IMR-90 (cell line): ENCODE measurements around the gene GUCY2C. TPM values are rescaled to one million over a fixed set of nuclear protein-coding genes. Genes with fewer than 3 reads are reported as not detected.

ENCODE experiments used
- ATAC-seq: fragments of 200-7000 bp; cut with Tn5 transposase; 2 replicates; pipeline ENCODE4 v1.9.1; 2020; ENCODE audit warnings: low read depth, mild to moderate bottlenecking, moderate library complexity
- BruUV-seq: library from RNA; stranded (reverse); fragments of 400-500 nt; replicated peaks from 2 replicates; lab custom pipeline; 2021; lab: Mats Ljungman, UMichigan
- CTCF ChIA-PET: fragments of 300-600 bp; formaldehyde crosslinking; extraction: SDS; loops from one replicate; lab custom pipeline; 2021; ENCODE audit warnings: antibody characterized with exemption; lab: Yijun Ruan, JAX
- POLR2A ChIA-PET: fragments of 300-600 bp; sonication (Branson Sonifier 250); formaldehyde crosslinking; loops from one replicate; lab custom pipeline; 2022; ENCODE audit warnings: antibody characterized with exemption; ENCODE audit not compliant: unreplicated experiment; lab: Charles Lee
- DNase-seq: peaks from one replicate; pipeline ENCODE4 v3.0.0; 2013
- H2AFZ ChIP-seq: replicated peaks from 2 replicates; pipeline ENCODE3; 2013; ENCODE audit warnings: low read length, mild to moderate bottlenecking; ENCODE audit not compliant: poor library complexity
- H2AK5ac ChIP-seq: 2 replicates; pipeline ENCODE4 v1.6.1; 2013; ENCODE audit warnings: low read depth, low read length, inconsistent platforms
- H2AK9ac ChIP-seq: replicated peaks from 2 replicates; pipeline ENCODE3; 2013; ENCODE audit warnings: mild to moderate bottlenecking, low read depth, low read length, moderate library complexity; ENCODE audit not compliant: poor library complexity
- H2BK120ac ChIP-seq: 2 replicates; pipeline ENCODE4 v1.6.1; 2013; ENCODE audit warnings: low read depth, low read length, inconsistent platforms
- H2BK15ac ChIP-seq: 3 replicates; pipeline ENCODE4 v1.6.1; 2013; ENCODE audit warnings: low read depth, low read length, inconsistent platforms
- H2BK20ac ChIP-seq: 2 replicates; pipeline ENCODE4 v1.6.1; 2013; ENCODE audit warnings: low read depth, mild to moderate bottlenecking, inconsistent platforms, low read length, moderate library complexity
- H2BK5ac ChIP-seq: 2 replicates; pipeline ENCODE4 v1.6.1; 2013; ENCODE audit warnings: mild to moderate bottlenecking, low read depth, low read length, inconsistent platforms; ENCODE audit not compliant: poor library complexity, severe bottlenecking
- H3K14ac ChIP-seq: replicated peaks from 2 replicates; pipeline ENCODE4 v1.6.1; 2013; ENCODE audit warnings: low read depth, low read length, inconsistent platforms
- H3K18ac ChIP-seq: 2 replicates; pipeline ENCODE4 v1.6.1; 2013; ENCODE audit warnings: low read depth, low read length, control low read depth
- H3K23ac ChIP-seq: 2 replicates; pipeline ENCODE4 v1.6.1; 2013; ENCODE audit warnings: low read depth, low read length, inconsistent platforms
- H3K27ac ChIP-seq: 2 replicates; pipeline ENCODE4 v1.5.1; 2013; ENCODE audit warnings: mild to moderate bottlenecking, control low read depth, low read length; ENCODE audit not compliant: insufficient read depth
- H3K27me3 ChIP-seq: 2 replicates; pipeline ENCODE4 v1.6.1; 2013; ENCODE audit warnings: low read length; ENCODE audit not compliant: control insufficient read depth, insufficient read depth
- H3K36me3 ChIP-seq: 2 replicates; pipeline ENCODE4 v1.6.1; 2013; ENCODE audit warnings: low read length, mixed read lengths; ENCODE audit not compliant: control insufficient read depth, insufficient read depth
- H3K4ac ChIP-seq: 2 replicates; pipeline ENCODE4 v1.6.1; 2013; ENCODE audit warnings: low read depth, low read length, inconsistent platforms
- H3K4me1 ChIP-seq: 2 replicates; pipeline ENCODE4 v1.6.1; 2013; ENCODE audit warnings: low read length, mixed read lengths; ENCODE audit not compliant: control insufficient read depth, insufficient read depth
- H3K4me2 ChIP-seq: 2 replicates; pipeline ENCODE4 v1.6.1; 2013; ENCODE audit warnings: low read depth, mild to moderate bottlenecking, control low read depth, low read length, moderate library complexity
- H3K4me3 ChIP-seq: 2 replicates; pipeline ENCODE4 v1.5.1; 2013; ENCODE audit warnings: low read depth, mild to moderate bottlenecking, control low read depth, low read length, moderate library complexity; ENCODE audit not compliant: insufficient read depth
- H3K56ac ChIP-seq: 2 replicates; pipeline ENCODE4 v1.6.1; 2013; ENCODE audit warnings: low read length, inconsistent platforms; ENCODE audit not compliant: insufficient read depth; ENCODE audit errors: extremely low read depth
- H3K79me1 ChIP-seq, 2 experiments: 2 replicates each; pipeline ENCODE4 v1.6.1; 2013; ENCODE audit warnings: low read length in 2 of 2, inconsistent platforms in 1 of 2, low read depth in 1 of 2
- H3K9ac ChIP-seq: 2 replicates; pipeline ENCODE4 v1.6.1; 2013; ENCODE audit warnings: low read depth, low read length, control low read depth
- H3K9me1 ChIP-seq: 2 replicates; pipeline ENCODE4 v1.6.1; 2013; ENCODE audit warnings: low read length, inconsistent platforms; ENCODE audit not compliant: insufficient read depth
- H3K9me3 ChIP-seq: 2 replicates; pipeline ENCODE4 v1.6.1; 2013; ENCODE audit warnings: low read length; ENCODE audit not compliant: control insufficient read depth, insufficient read depth
- H4K20me1 ChIP-seq: 2 replicates; pipeline ENCODE4 v1.6.1; 2013; ENCODE audit warnings: low read length, inconsistent platforms; ENCODE audit not compliant: insufficient read depth
- H4K5ac ChIP-seq: 2 replicates; pipeline ENCODE4 v1.6.1; 2013; ENCODE audit warnings: mild to moderate bottlenecking, low read depth, low read length, control low read depth
- H4K8ac ChIP-seq, 2 experiments: 2 replicates each; pipeline ENCODE4 v1.6.1; 2013; ENCODE audit warnings: low read depth in 2 of 2, low read length in 2 of 2, control low read depth in 1 of 2, inconsistent platforms in 1 of 2
- H4K91ac ChIP-seq: 2 replicates; pipeline ENCODE4 v1.6.1; 2013; ENCODE audit warnings: low read depth, low read length, inconsistent platforms; ENCODE audit not compliant: insufficient read depth
- BHLHE40 ChIP-seq: fragments of 150-350 bp; IDR thresholded peaks from 2 replicates; pipeline ENCODE4 v1.6.1; 2016; ENCODE audit warnings: mild to moderate bottlenecking, low read depth, low read length
- CEBPB ChIP-seq: IDR thresholded peaks from 2 replicates; pipeline ENCODE4 v1.6.1; 2012; ENCODE audit warnings: low read depth, low read length, improper control_type of control experiment
- CTCF ChIP-seq: conservative IDR thresholded peaks from 2 replicates; pipeline ENCODE4 v1.5.1; 2012; ENCODE audit warnings: mild to moderate bottlenecking, low read depth, low read length, improper control_type of control experiment
- FOS ChIP-seq: fragments of 150-350 bp; IDR thresholded peaks from 2 replicates; pipeline ENCODE4 v1.6.1; 2016; ENCODE audit warnings: low read depth, low read length
- MAFK ChIP-seq: IDR thresholded peaks from 2 replicates; pipeline ENCODE4 v1.6.1; 2012; ENCODE audit warnings: low read depth, low read length, improper control_type of control experiment
- MAZ ChIP-seq: IDR thresholded peaks from 2 replicates; pipeline ENCODE4 v1.6.1; 2012; ENCODE audit warnings: low read depth, mild to moderate bottlenecking, low read length, improper control_type of control experiment, moderate library complexity, borderline replicate concordance
- NFE2L2 ChIP-seq: fragments of 150-350 bp; IDR thresholded peaks from 2 replicates; pipeline ENCODE4 v1.6.1; 2016; ENCODE audit warnings: low read depth, mild to moderate bottlenecking, low read length
- RFX5 ChIP-seq: IDR thresholded peaks from 2 replicates; pipeline ENCODE4 v1.8.0; 2012; ENCODE audit warnings: low read depth, mild to moderate bottlenecking, low read length, moderate library complexity
- SMC3 ChIP-seq: fragments of 150-350 bp; IDR thresholded peaks from 2 replicates; pipeline ENCODE4 v1.6.1; 2016; ENCODE audit warnings: low read depth, mild to moderate bottlenecking, antibody characterized with exemption, low read length, moderate library complexity
- USF2 ChIP-seq: fragments of 150-350 bp; IDR thresholded peaks from 2 replicates; pipeline ENCODE4 v1.6.1; 2017; ENCODE audit warnings: mild to moderate bottlenecking, antibody characterized with exemption, low read length, low read depth
- WGBS, 2 experiments: methylation state at CpG; one replicate each; pipeline versions ENCODE4 v1.1.5 to v1.1.7; 2013; ENCODE audit warnings: missing lambda C conversion rate in 2 of 2; ENCODE audit not compliant: insufficient read length in 1 of 2; ENCODE audit errors: extremely low coverage in 2 of 2; 5-methylcytosine and 5-hydroxymethylcytosine counted together
- dilution Hi-C: fragments of 300-500 bp; cut with HindIII; formaldehyde crosslinking; loops from one replicate; pipeline ENCODE4 v1.14.3; 2018; ENCODE audit warnings: low sequenced_read_pairs; ENCODE audit not compliant: unreplicated experiment
- in situ Hi-C: fragments of 300-500 bp; cut with MboI; formaldehyde crosslinking; loops from 3 replicates; pipeline ENCODE4 v1.14.3; 2019; ENCODE audit warnings: low sequenced_read_pairs, inconsistent platforms, mixed read lengths
- intact Hi-C: fragments of 100-400 bp; cut with micrococcal nuclease; formaldehyde crosslinking; loops from 2 replicates; pipeline ENCODE4 v1.10.0; 2022
- polyA plus RNA-seq, 3 experiments: library from polyadenylated mRNA; depleted of rRNA; stranded (reverse); fragments of >200 nt; gene quantifications; 2 replicates each; pipeline ENCODE4 v1.2.3, GENCODE V29; 2012; ENCODE audit warnings: low replicate concordance in 1 of 3
- total RNA-seq: library from RNA; depleted of rRNA; stranded (reverse); fragments of >200 nt; gene quantifications from 2 replicates; pipeline ENCODE4 v1.2.3, GENCODE V29; 2012
- TF ChIP-seq, protein P1 (sequence below): fragments of 150-350 bp; IDR thresholded peaks from 2 replicates; pipeline ENCODE4 v1.6.1; 2016; ENCODE audit warnings: low read depth, mild to moderate bottlenecking, low read length, moderate library complexity, borderline replicate concordance

The GUCY2C gene
- total and polyA plus RNA-seq, 2 of the 4 experiments (the other 2 are of a cell fraction): not detected

DNA sequence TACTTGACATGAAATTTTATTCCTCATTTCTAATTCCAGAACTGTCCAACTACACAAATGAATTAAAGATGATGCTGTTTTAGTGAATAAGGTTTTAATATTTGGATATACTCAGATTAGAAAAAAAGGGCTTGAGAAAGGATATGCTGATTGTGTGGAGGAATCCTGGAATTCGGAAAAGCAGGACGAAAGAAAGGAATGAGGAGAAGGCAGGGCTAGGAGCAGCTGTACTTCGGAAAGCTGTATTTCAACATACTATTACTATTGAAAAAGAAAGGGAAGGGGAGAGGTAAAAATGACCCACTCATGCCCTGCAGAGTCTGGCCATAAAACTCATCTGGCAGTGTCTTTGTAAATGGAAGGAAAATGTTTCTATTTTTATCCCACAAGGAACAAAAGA, 65.6 kb downstream of the GUCY2C start:
- H3K27me3 ChIP-seq: no peaks in the 10 kb centered on the region
- H3K36me3 ChIP-seq: no peaks in the 10 kb centered on the region
- ATAC-seq: no peak
- BruUV-seq: no TSS peak
- H3K27ac ChIP-seq: no peak overlapping the region
- no peaks in the 10 kb centered on the region for H4K20me1 ChIP-seq
- H3K79me1 ChIP-seq: no peaks in the 10 kb centered on the region
- H3K9me1 ChIP-seq: no peaks in the 10 kb centered on the region
- H4K8ac ChIP-seq: no peak overlapping the region
- H2AK5ac ChIP-seq: no peak overlapping the region
- H3K4ac ChIP-seq: no peak overlapping the region
- no peaks in the 10 kb centered on the region for H3K9me3 ChIP-seq
- H3K14ac ChIP-seq: no peak overlapping the region
- no peak overlapping the region for H2BK120ac ChIP-seq
- ChIA-PET CTCF (no interaction called here), POLR2A (interaction anchor here (0.6 kb wide), 1 partner anchor 1613 kb away, joined by 3 read pairs; no protein-coding TSS in a partner anchor)
- no peaks in the 10 kb centered on the region for H3K4me1 ChIP-seq
- no peak overlapping the region for H3K56ac ChIP-seq
- no CpG with 5 or more reads among the region's 3 CpGs for WGBS, 2 experiments
- H3K4me2 ChIP-seq: no peak overlapping the region
- H3K4me3 ChIP-seq: no peak overlapping the region
- H3K23ac ChIP-seq: no peak overlapping the region
- no peak for DNase-seq
- in situ Hi-C loops (no loop called here), dilution Hi-C loops (no loop called here), intact Hi-C loops (loop anchor here (1.0 to 10.0 kb wide), 5 partner anchors 87 to 639 kb away; partner anchors contain the start of genes ART4 and RERG)
- no peak overlapping the region for H2BK20ac ChIP-seq
- no peak overlapping the region for H4K5ac ChIP-seq
- no peak overlapping the region for H2AK9ac ChIP-seq
- H4K91ac ChIP-seq: no peak overlapping the region
- no peak for TF ChIP-seq MAFK
- no peak for TF ChIP-seq CTCF
- TF ChIP-seq NFE2L2: no peak
- TF ChIP-seq SMC3: no peak
- no peak for TF ChIP-seq MAZ
- no peak for TF ChIP-seq FOS
- no peak for TF ChIP-seq CEBPB
- TF ChIP-seq USF2: no peak
- TF ChIP-seq, protein P1, sequence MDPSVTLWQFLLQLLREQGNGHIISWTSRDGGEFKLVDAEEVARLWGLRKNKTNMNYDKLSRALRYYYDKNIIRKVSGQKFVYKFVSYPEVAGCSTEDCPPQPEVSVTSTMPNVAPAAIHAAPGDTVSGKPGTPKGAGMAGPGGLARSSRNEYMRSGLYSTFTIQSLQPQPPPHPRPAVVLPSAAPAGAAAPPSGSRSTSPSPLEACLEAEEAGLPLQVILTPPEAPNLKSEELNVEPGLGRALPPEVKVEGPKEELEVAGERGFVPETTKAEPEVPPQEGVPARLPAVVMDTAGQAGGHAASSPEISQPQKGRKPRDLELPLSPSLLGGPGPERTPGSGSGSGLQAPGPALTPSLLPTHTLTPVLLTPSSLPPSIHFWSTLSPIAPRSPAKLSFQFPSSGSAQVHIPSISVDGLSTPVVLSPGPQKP: no peak
- no peak for TF ChIP-seq BHLHE40
- no peak for TF ChIP-seq RFX5
- no peak overlapping the region for H2AFZ ChIP-seq
- H3K9ac ChIP-seq: no peak overlapping the region
- H2BK15ac ChIP-seq: no peak overlapping the region
- no peak overlapping the region for H3K18ac ChIP-seq
- H2BK5ac ChIP-seq: no peak overlapping the region
